Suprapubic skin (tissue), 3 donors: Measurements from ENCODE around the gene OR10P1.

ENCODE experiments used
- CTCF ChIP-seq, 2 donors: fragments of 200-600 bp in 1 of 2; fragments of 450-650 bp in 1 of 2; sonication (generic) in 1 of 2; IDR thresholded peaks; one replicate each; pipeline ENCODE4 v1.5.1; 2016 to 2019; ENCODE audit warnings: antibody characterized with exemption in 2 of 2, mild to moderate bottlenecking in 1 of 2, moderate library complexity in 1 of 2
- EP300 ChIP-seq: sonication (generic); formaldehyde crosslinking; IDR thresholded peaks from one replicate; pipeline ENCODE4 v1.6.1; 2017; ENCODE audit warnings: antibody characterized with exemption
- POLR2A ChIP-seq, 2 donors: fragments of 450-650 bp; IDR thresholded peaks; one replicate each; pipeline ENCODE4 v1.6.1; 2017; ENCODE audit warnings: antibody characterized with exemption in 2 of 2, mild to moderate bottlenecking in 2 of 2, moderate library complexity in 2 of 2

GRCh38 chr12:55682087-55682796 is 45.5 kb downstream of the OR10P1 start:
- TF ChIP-seq CTCF (IDR thresholded peaks at IDR 0.05) (no peak), POLR2A (IDR thresholded peaks at IDR 0.05) (no peak), EP300 (no peak)
